ENCODE results near the gene TECPR1.

TECPR1 gene

DNA sequence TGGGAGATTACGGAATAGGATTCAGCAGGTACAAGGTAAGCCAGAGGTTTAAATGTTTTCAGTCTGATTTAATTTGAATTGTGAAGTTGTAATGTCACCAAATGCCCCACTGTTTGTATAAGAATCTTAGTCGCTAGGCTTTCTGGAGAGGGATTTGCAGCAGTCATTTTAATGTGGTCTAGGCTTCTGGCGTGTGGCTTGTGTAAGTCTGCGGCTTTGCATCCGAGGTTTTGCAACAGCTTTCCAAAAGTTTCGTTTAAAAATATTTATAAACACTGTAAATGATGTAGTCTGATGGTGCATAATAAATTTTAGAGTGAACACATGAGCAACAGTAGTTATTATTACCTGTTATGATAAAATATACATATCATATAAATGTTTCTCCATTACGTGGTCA lies 66.9 kb downstream of the TECPR1 start:
- TF ChIP-seq ZNF747 (tag by site-specific recombination; IDR thresholded peaks at IDR 0.05) = no peak
- TF ChIP-seq HIC1 (tag by site-specific recombination; IDR thresholded peaks at IDR 0.05) = no peak
- TF ChIP-seq ZNF433 (tag by site-specific recombination; IDR thresholded peaks at IDR 0.05; ENCODE audit: low read depth) = no peak
- no peak for TF ChIP-seq ZNF600 (tag by site-specific recombination; IDR thresholded peaks at IDR 0.05)
- no peak for TF ChIP-seq GLI2 (tag by site-specific recombination; IDR thresholded peaks at IDR 0.05; ENCODE audit: borderline replicate concordance, low read depth)
- no peak for TF ChIP-seq FEZF1 (tag by site-specific recombination; IDR thresholded peaks at IDR 0.05)
- TF ChIP-seq ZSCAN30 (tag by site-specific recombination; IDR thresholded peaks at IDR 0.05) = no peak
- TF ChIP-seq ZBTB21 (tag by site-specific recombination; IDR thresholded peaks at IDR 0.05) = no peak
- no peak for TF ChIP-seq SALL2 (tag by site-specific recombination; IDR thresholded peaks at IDR 0.05; ENCODE audit: borderline replicate concordance)
- TF ChIP-seq ZNF140 (tag by site-specific recombination; IDR thresholded peaks at IDR 0.05) = no peak
- TF ChIP-seq ZNF362 (tag by site-specific recombination; IDR thresholded peaks at IDR 0.05) = no peak
- no peak for TF ChIP-seq CTCF (tag by site-specific recombination; IDR thresholded peaks at IDR 0.05)
- TF ChIP-seq, protein P1, sequence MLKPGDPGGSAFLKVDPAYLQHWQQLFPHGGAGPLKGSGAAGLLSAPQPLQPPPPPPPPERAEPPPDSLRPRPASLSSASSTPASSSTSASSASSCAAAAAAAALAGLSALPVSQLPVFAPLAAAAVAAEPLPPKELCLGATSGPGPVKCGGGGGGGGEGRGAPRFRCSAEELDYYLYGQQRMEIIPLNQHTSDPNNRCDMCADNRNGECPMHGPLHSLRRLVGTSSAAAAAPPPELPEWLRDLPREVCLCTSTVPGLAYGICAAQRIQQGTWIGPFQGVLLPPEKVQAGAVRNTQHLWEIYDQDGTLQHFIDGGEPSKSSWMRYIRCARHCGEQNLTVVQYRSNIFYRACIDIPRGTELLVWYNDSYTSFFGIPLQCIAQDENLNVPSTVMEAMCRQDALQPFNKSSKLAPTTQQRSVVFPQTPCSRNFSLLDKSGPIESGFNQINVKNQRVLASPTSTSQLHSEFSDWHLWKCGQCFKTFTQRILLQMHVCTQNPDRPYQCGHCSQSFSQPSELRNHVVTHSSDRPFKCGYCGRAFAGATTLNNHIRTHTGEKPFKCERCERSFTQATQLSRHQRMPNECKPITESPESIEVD (tag by site-specific recombination; IDR thresholded peaks at IDR 0.05) = no peak
- TF ChIP-seq ZBTB11 (tag by site-specific recombination; conservative IDR thresholded peaks at IDR 0.05; ENCODE audit: low read depth) = no peak
- no peak for TF ChIP-seq WT1 (tag by site-specific recombination; IDR thresholded peaks at IDR 0.05)
- TF ChIP-seq SCRT2 (tag by site-specific recombination; IDR thresholded peaks at IDR 0.05) = no peak
- no peak for TF ChIP-seq ZNF654 (tag by site-specific recombination; IDR thresholded peaks at IDR 0.05; ENCODE audit: low read depth)
- TF ChIP-seq ZNF114 (tag by site-specific recombination; IDR thresholded peaks at IDR 0.05) = no peak
- no peak overlapping the region for H3K4me3 ChIP-seq (ENCODE audit: low read depth, low read length)
- peaks cover 6 to 14% of the 10 kb centered on the region in 2 experiments; a peak in 2 of 3 replicates for H3K36me3 ChIP-seq (ENCODE audit: control insufficient read depth in 2 of 2, insufficient read depth in 1 of 2, low read length in 2 of 2)
- POLR2A ChIA-PET = interaction anchor here (0.6 kb wide), 1 partner anchor 59 kb away, joined by 3 read pairs; no protein-coding TSS in a partner anchor
- H3K9me3 ChIP-seq (ENCODE audit: control insufficient read depth, insufficient read depth, low read depth, low read length) = no peaks in the 10 kb centered on the region
- H3K27ac ChIP-seq (ENCODE audit: extremely low read depth, low read depth, low read length) = no peak overlapping the region
- CTCF ChIA-PET = interaction anchor here (0.6 to 1.7 kb wide), 3 partner anchors 16 to 20 kb away, joined by 3 to 5 read pairs (median 4); no protein-coding TSS in a partner anchor
- no peaks in the 10 kb centered on the region for H3K4me1 ChIP-seq (ENCODE audit: control insufficient read depth, insufficient read depth, low read length)

All from HEK293 (cell line).